GM18505 (cell line): ENCODE results near the gene ACBD3.

Experiments
- ATAC-seq: cut with Tn5 transposase; IDR thresholded peaks from one replicate; pipeline ENCODE4 v1.9.1; 2021; ENCODE audit not compliant: unreplicated experiment
- POLR2A ChIP-seq: IDR thresholded peaks from 4 replicates; pipeline ENCODE4 v1.6.1; 2011; ENCODE audit warnings: borderline replicate concordance; ENCODE audit not compliant: insufficient read depth, insufficient read length; ENCODE audit errors: extremely low read depth

Gene ACBD3

GRCh38 chr1:226186124-226187018 is at the start of gene ACBD3:
TSS of gene ACBD3 (minus strand) at chr1:226186741. CDS start at chr1:226186675, 66 bp downstream.
- ATAC-seq, result peak; percentile 95
- TF ChIP-seq POLR2A, result peak; percentile 96

- TF ChIP-seq POLR2A, result no peak
- ATAC-seq, result no peak
These were observed 47.3 kb upstream of the ACBD3 start for GRCh38 chr1:226233806-226234205.

- no peak for TF ChIP-seq POLR2A
- ATAC-seq, result no peak
These were observed 46.8 kb upstream of the ACBD3 start for GRCh38 chr1:226233293-226233692.

GRCh38 chr1:226226601-226227000 is 40.1 kb upstream of the ACBD3 start:
- TF ChIP-seq POLR2A, result no peak
- ATAC-seq, result no peak

GRCh38 chr1:226223786-226224244 is 37.3 kb upstream of the ACBD3 start:
- no peak for TF ChIP-seq POLR2A
- peak; percentile 66 for ATAC-seq

- peak; percentile 50 for ATAC-seq
- no peak for TF ChIP-seq POLR2A
These were observed 36.7 kb upstream of the ACBD3 start, which contains the start of gene MIXL1 for GRCh38 chr1:226223157-226223785. TSS of gene MIXL1 (plus strand) at chr1:226223664. CDS start at chr1:226223682, 18 bp downstream.

- ATAC-seq, result no peak
- TF ChIP-seq POLR2A, result no peak
These were observed 36.1 kb upstream of the ACBD3 start for GRCh38 chr1:226222686-226223085.

- TF ChIP-seq POLR2A, result no peak
- no peak for ATAC-seq
These were observed 34.1 kb upstream of the ACBD3 start for GRCh38 chr1:226220473-226221189.

- ATAC-seq, result no peak
- no peak for TF ChIP-seq POLR2A
These were observed 30.7 kb upstream of the ACBD3 start for GRCh38 chr1:226217273-226217672.

GRCh38 chr1:226216056-226216455 is 29.5 kb upstream of the ACBD3 start:
- no peak for TF ChIP-seq POLR2A
- ATAC-seq, result no peak

- ATAC-seq, result no peak
- TF ChIP-seq POLR2A, result no peak
These were observed 28.7 kb upstream of the ACBD3 start for GRCh38 chr1:226215239-226215638.

- no peak for ATAC-seq
- no peak for TF ChIP-seq POLR2A
These were observed 26.0 kb upstream of the ACBD3 start for GRCh38 chr1:226212545-226212944.

GRCh38 chr1:226211181-226211821 is 24.8 kb upstream of the ACBD3 start:
- ATAC-seq, result no peak

More at GRCh38 chr1:226211181-226211821, 24.8 kb upstream of the ACBD3 start:
- no peak for TF ChIP-seq POLR2A
